Right renal cortex interstitium (tissue), 3 donors: ENCODE data around the gene SLC44A4. TPM values are rescaled to one million over a fixed set of nuclear protein-coding genes. Genes with fewer than 3 reads are reported as not detected.

ENCODE experiments used
- DNase-seq, 3 donors: peaks; one replicate each; pipeline ENCODE4 v3.0.0-alpha.2; 2013; ENCODE audit warnings: low read depth in 3 of 3, low spot score in 2 of 3
- polyA plus RNA-seq, 3 donors: library from polyadenylated mRNA; unstranded; fragments of 120-200 nt; gene quantifications; one replicate each; pipeline ENCODE4 v1.2.1, GENCODE V29; 2013; ENCODE audit not compliant: insufficient read length in 3 of 3

Gene SLC44A4
- polyA plus RNA-seq, 3 donors = 34.7 to 45.8 (median 43.8) TPM

DNA sequence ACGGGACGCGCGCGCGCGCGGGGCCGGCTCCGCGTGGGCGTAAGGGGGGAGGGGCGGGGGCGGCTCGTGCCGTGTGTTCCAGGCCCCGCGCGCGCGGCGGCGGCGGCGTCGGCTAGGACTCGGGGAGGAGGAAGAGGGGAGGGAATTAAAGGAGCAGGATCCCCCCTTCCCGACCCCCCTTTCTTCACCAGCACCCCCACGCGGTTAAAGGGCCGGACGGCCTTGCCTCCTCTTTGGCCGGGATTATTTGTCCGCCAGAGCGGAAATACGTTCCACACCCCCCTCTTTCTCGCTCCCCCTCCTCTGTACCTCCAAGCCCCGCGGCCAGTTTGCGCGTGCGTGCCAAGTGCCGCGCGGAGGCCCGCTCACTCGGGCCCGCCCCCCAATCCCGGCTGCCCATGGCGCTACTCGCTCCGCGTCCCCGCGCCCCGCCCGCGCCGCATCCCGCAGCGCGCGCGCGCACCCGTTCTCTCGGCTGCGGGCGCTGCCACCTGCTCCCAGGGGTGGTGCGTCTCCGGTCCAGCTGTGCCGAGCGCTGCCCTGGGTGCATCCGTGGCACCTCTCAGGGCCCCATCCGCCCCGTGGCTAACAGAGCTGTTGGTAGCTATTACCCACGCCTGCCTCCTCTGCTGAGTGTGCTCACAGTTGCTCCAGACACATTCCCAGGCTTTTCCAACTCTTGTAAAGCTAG lies 23.3 kb upstream of the SLC44A4 start, which contains the start of gene ZBTB12:
Gene ZBTB12 (minus strand): TSS at position 134 of the 691 bp plus-strand sequence. CDS start 781 bp downstream, outside the sequence.
- peak; percentile 91 to 98 (median 98) for DNase-seq

GRCh38 chr6:31901415-31901952 lies 22.7 kb upstream of the SLC44A4 start:
- no peak for DNase-seq

- DNase-seq = no peak
Measured at GRCh38 chr6:31900917-31901414, 22.2 kb upstream of the SLC44A4 start.

- no peak for DNase-seq
Measured at GRCh38 chr6:31899882-31900722, 21.3 kb upstream of the SLC44A4 start.

GRCh38 chr6:31899215-31899614 lies 20.4 kb upstream of the SLC44A4 start:
- no peak for DNase-seq

GRCh38 chr6:31898383-31899011 lies 19.7 kb upstream of the SLC44A4 start:
- DNase-seq = no peak

- peak; percentile 67 to 77 (median 72) for DNase-seq
Measured at GRCh38 chr6:31897612-31898382, 19.0 kb upstream of the SLC44A4 start, which contains the start of gene EHMT2. Gene EHMT2, minus strand, starts transcription at chr6:31897698. Its CDS starts 21 bp downstream, at chr6:31897677.

- DNase-seq = no peak
Measured at GRCh38 chr6:31896856-31897611, 18.2 kb upstream of the SLC44A4 start.

GRCh38 chr6:31896493-31896855 lies 17.7 kb upstream of the SLC44A4 start:
- no peak for DNase-seq

GRCh38 chr6:31892821-31893220 lies 14.0 kb upstream of the SLC44A4 start:
- no peak for DNase-seq

DNA sequence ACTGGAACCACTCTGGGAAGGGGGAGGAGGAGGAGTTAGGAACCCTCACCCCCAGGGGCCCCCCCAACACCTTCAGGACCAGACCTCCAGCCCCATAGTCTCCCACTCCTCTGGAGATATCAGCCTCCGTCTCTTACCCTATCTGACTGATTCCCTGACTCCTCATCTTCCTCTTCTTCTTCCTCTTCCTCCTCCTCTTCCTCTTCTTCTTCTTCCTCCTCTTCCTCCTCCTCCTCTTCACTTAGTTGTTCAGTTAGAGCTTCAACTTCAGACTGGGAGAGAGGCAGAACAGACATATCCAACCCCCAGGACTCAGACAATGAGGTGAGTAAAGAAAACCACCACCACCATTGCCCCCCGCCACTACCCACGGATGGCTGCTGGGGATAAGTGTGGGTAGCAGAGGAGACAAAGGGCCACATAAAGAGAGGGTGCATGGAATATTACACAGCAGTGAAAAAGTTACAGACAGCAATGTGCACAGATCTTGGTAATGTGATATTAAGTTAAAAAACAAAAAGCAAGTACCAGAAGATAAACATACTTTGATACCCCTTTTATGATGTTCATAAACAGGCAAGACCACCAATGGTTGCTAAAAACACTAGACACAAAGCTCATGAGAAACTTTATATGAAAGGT lies 10.7 kb upstream of the SLC44A4 start:
- no peak for DNase-seq

- no peak for DNase-seq
Measured at GRCh38 chr6:31888276-31889258, 9.8 kb upstream of the SLC44A4 start.

- no peak for DNase-seq
Measured at GRCh38 chr6:31887173-31888007, 8.6 kb upstream of the SLC44A4 start.

DNA sequence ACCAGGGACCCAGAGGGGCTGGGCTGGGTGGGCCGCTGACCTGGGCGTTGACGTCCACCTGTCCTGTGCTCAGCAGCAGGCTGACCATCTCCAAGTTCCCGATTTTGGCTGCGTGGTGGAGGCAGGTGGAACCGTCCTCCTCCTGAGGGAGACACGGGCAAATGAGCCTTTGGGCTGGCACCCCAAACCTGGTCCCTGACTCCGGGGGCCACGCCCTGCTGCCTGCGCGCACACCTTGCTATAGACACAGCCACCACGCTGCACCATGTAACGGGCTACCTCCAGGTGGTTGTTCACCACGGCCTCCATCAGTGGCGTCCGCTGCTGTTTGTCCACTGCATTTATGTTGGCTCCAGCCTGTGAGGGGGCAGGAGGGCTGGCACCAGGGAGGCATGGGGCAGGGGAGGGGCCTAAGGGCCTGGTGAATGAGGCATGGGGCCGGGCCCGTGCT lies 7.8 kb upstream of the SLC44A4 start:
- no peak for DNase-seq

- DNase-seq = no peak
Measured at GRCh38 chr6:31884528-31885035, 5.8 kb upstream of the SLC44A4 start.

GRCh38 chr6:31883676-31884075 lies 4.9 kb upstream of the SLC44A4 start:
- DNase-seq = no peak
